Neural cell (in vitro differentiated cells): ENCODE results near the gene CLTCL1. TPM values are rescaled to one million over a fixed set of nuclear protein-coding genes. Genes with fewer than 3 reads are reported as not detected.

Experiments used
- H2AFZ ChIP-seq: fragments of 200-600, 300-800 bp; sonication (generic), shearing (Covaris generic); 2 replicates; pipeline ENCODE4 v1.6.0; 2014; ENCODE audit warnings: low read depth, mild to moderate bottlenecking, antibody characterized with exemption, low read length, moderate library complexity
- H3F3A ChIP-seq: fragments of 200-600 bp; shearing (Covaris generic); 2 replicates; pipeline ENCODE4 v1.6.1; 2016; ENCODE audit warnings: mild to moderate bottlenecking, moderate library complexity, mixed read lengths, antibody characterized with exemption, low read length; ENCODE audit not compliant: insufficient read depth, poor library complexity, severe bottlenecking
- H3K27ac ChIP-seq: fragments of 200-600, 300-800 bp; sonication (generic), shearing (Covaris generic); 2 replicates; pipeline ENCODE4 v1.5.1; 2014; ENCODE audit warnings: mild to moderate bottlenecking, low read length, moderate library complexity
- H3K27me3 ChIP-seq: fragments of 300-800, 200-600 bp; sonication (generic), shearing (Covaris generic); 2 replicates; pipeline ENCODE4 v1.6.0; 2014; ENCODE audit warnings: mild to moderate bottlenecking, low read depth, low read length, moderate library complexity; ENCODE audit not compliant: insufficient read depth
- H3K36me3 ChIP-seq: fragments of 300-800, 200-600 bp; sonication (generic), shearing (Covaris generic); 2 replicates; pipeline ENCODE4 v1.5.1; 2014; ENCODE audit warnings: mild to moderate bottlenecking, antibody characterized with exemption, low read length, moderate library complexity; ENCODE audit not compliant: insufficient read depth
- H3K4me2 ChIP-seq: fragments of 300-800, 200-600 bp; sonication (generic), shearing (Covaris generic); 2 replicates; pipeline ENCODE4 v1.6.0; 2014; ENCODE audit warnings: mild to moderate bottlenecking, low read length
- H3K4me3 ChIP-seq: fragments of 300-800, 200-600 bp; sonication (generic), shearing (Covaris generic); 2 replicates; pipeline ENCODE4 v1.5.1; 2014; ENCODE audit warnings: mild to moderate bottlenecking, low read length, moderate library complexity
- H3K79me2 ChIP-seq: fragments of 200-600 bp; shearing (Covaris generic); replicated peaks from 2 replicates; pipeline ENCODE4 v1.6.0; 2014; ENCODE audit warnings: mild to moderate bottlenecking, low read length, moderate library complexity; ENCODE audit not compliant: insufficient read depth
- H3K9ac ChIP-seq: fragments of 300-800, 200-600 bp; sonication (generic), shearing (Covaris generic); 2 replicates; pipeline ENCODE4 v1.6.1; 2016; ENCODE audit warnings: mild to moderate bottlenecking, low read length, mixed read lengths
- H3K9me2 ChIP-seq: fragments of 200-600 bp; shearing (Covaris generic); 2 replicates; pipeline ENCODE4 v1.6.1; 2016; ENCODE audit warnings: mild to moderate bottlenecking, low read length, mixed read lengths; ENCODE audit not compliant: insufficient read depth
- H3K9me3 ChIP-seq: fragments of 200-600, 300-800 bp; sonication (generic), shearing (Covaris generic); 2 replicates; pipeline ENCODE4 v1.6.1; 2016; ENCODE audit warnings: mild to moderate bottlenecking, mixed run types, low read length, moderate library complexity, mixed read lengths
- H4K20me1 ChIP-seq: fragments of 200-600 bp; shearing (Covaris generic); 2 replicates; pipeline ENCODE4 v1.6.1; 2016; ENCODE audit warnings: mild to moderate bottlenecking, mixed run types; ENCODE audit not compliant: insufficient read depth
- EP300 ChIP-seq: fragments of 450-650 bp; conservative IDR thresholded peaks from 2 replicates; pipeline ENCODE4 v1.6.1; 2014; ENCODE audit warnings: antibody characterized with exemption, mild to moderate bottlenecking, moderate library complexity; ENCODE audit not compliant: poor library complexity, severe bottlenecking
- EZH2 ChIP-seq: fragments of 200-600, 300-800 bp; shearing (Covaris generic), sonication (generic); IDR thresholded peaks from 2 replicates; pipeline ENCODE4 v1.6.1; 2014; ENCODE audit warnings: antibody characterized with exemption, low read length, borderline replicate concordance, mild to moderate bottlenecking; ENCODE audit not compliant: insufficient read depth, poor library complexity, severe bottlenecking
- MXI1 ChIP-seq: fragments of 450-650 bp; conservative IDR thresholded peaks from 2 replicates; pipeline ENCODE4 v1.6.1; 2014; ENCODE audit warnings: antibody characterized with exemption, mild to moderate bottlenecking; ENCODE audit not compliant: poor library complexity, severe bottlenecking
- POLR2AphosphoS5 ChIP-seq: IDR thresholded peaks from 2 replicates; pipeline ENCODE4 v1.6.1; 2012
- RAD21 ChIP-seq: fragments of 450-650 bp; conservative IDR thresholded peaks from 2 replicates; pipeline ENCODE4 v1.6.1; 2014; ENCODE audit warnings: antibody characterized with exemption, mild to moderate bottlenecking, moderate library complexity
- SMC3 ChIP-seq: fragments of 450-650 bp; conservative IDR thresholded peaks from 2 replicates; pipeline ENCODE4 v1.6.1; 2014; ENCODE audit warnings: antibody characterized with exemption, mild to moderate bottlenecking, moderate library complexity; ENCODE audit not compliant: poor library complexity
- TAF1 ChIP-seq: IDR thresholded peaks from 2 replicates; pipeline ENCODE4 v1.6.1; 2012; ENCODE audit warnings: low read depth
- polyA plus RNA-seq: library from polyadenylated mRNA; depleted of rRNA; stranded (reverse); fragments of >200 nt; gene quantifications from 2 replicates; pipeline ENCODE4 v1.2.3, GENCODE V29; 2014
- TF ChIP-seq, protein P1 (sequence below): IDR thresholded peaks from 2 replicates; pipeline ENCODE4 v1.6.1; 2012; ENCODE audit warnings: borderline replicate concordance

The CLTCL1 gene
- polyA plus RNA-seq, 1 donor from 2014 or later: 7.8 TPM

GRCh38 chr22:19277785-19278184, 13.7 kb downstream of the CLTCL1 start:
- Histone ChIP-seq H3K79me2 (no peaks in the 10 kb centered on the region), H2AFZ (no peak overlapping the region), H3K27me3 (no peaks in the 10 kb centered on the region), H3K36me3 (no peaks in the 10 kb centered on the region), H3K9me3 (no peaks in the 10 kb centered on the region), H3K4me3 (no peak overlapping the region), H3K27ac (no peak overlapping the region), H4K20me1 (no peaks in the 10 kb centered on the region), H3K9ac (no peak overlapping the region), H3K9me2 (no peaks in the 10 kb centered on the region), H3F3A (no peaks in the 10 kb centered on the region), H3K4me2 (no peak overlapping the region)
- TF ChIP-seq SMC3: no peak
- no peak for TF ChIP-seq POLR2AphosphoS5
- no peak for TF ChIP-seq MXI1
- TF ChIP-seq EZH2: no peak

DNA sequence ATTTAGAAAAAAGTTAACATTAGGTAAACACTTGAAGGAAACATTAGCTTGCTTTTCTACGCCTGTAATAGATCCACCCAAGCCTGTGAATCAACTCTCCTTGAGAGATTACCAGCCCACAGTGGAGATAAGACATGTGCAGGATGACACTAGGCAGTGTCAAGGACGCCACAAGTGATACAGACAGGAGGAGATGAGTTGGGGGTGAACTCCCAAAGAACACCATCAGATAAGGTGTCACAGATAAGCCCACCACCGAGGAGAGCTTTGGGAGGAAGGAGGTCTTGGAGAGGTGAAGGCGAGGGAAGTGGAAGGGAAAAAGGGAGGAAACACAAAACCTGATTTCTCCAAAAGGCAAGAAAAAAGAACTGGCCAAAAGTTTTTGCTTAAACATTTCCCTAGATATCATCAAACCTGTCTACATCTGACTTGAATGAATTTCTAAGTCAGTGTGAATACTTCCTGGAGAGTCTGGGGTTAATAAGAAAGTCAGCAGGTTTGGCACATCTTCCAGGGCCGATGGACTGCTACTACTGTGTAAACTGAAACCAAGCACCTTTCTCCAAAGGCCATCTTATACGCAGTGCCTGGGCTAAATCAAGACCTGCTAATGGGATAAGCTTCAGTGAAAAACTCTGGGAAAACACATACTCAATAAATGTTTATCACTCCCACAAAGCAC, 15.5 kb downstream of the CLTCL1 start:
- Histone ChIP-seq H3K27me3 (no peaks in the 10 kb centered on the region), H3K79me2 (no peaks in the 10 kb centered on the region)
- TF ChIP-seq EP300 (no peak), MXI1 (no peak), SMC3 (no peak), EZH2 (no peak), POLR2AphosphoS5 (no peak), RAD21 (no peak)

DNA sequence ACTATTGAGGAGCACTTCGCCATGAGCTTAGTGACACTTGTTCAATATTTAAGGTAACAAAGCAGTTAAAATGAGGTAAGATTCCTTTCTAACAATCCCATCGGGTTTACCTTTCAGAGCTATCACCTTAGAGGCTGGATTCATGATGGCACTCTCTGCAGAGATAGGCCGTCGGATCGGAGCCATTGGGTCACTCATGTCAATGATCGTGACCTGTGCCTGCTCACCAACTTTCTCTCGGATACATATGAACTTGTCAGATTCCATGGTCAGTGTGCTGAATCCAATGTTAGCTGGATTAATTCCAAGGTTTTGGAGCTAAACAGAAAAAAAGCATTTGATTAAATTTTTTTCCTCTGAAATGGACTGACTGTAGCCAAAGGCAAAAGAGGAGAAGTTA, 16.0 kb downstream of the CLTCL1 start:
- H3K9ac ChIP-seq: no peak overlapping the region
- H3K4me2 ChIP-seq: no peak overlapping the region
- H3K9me3 ChIP-seq: no peaks in the 10 kb centered on the region
- no peaks in the 10 kb centered on the region for H3K79me2 ChIP-seq
- no peaks in the 10 kb centered on the region for H3K9me2 ChIP-seq
- H4K20me1 ChIP-seq: no peaks in the 10 kb centered on the region
- TF ChIP-seq RAD21 (no peak), EZH2 (no peak), MXI1 (no peak), TAF1 (no peak), SMC3 (no peak), POLR2AphosphoS5 (no peak), EP300 (no peak)
- TF ChIP-seq, protein P1, sequence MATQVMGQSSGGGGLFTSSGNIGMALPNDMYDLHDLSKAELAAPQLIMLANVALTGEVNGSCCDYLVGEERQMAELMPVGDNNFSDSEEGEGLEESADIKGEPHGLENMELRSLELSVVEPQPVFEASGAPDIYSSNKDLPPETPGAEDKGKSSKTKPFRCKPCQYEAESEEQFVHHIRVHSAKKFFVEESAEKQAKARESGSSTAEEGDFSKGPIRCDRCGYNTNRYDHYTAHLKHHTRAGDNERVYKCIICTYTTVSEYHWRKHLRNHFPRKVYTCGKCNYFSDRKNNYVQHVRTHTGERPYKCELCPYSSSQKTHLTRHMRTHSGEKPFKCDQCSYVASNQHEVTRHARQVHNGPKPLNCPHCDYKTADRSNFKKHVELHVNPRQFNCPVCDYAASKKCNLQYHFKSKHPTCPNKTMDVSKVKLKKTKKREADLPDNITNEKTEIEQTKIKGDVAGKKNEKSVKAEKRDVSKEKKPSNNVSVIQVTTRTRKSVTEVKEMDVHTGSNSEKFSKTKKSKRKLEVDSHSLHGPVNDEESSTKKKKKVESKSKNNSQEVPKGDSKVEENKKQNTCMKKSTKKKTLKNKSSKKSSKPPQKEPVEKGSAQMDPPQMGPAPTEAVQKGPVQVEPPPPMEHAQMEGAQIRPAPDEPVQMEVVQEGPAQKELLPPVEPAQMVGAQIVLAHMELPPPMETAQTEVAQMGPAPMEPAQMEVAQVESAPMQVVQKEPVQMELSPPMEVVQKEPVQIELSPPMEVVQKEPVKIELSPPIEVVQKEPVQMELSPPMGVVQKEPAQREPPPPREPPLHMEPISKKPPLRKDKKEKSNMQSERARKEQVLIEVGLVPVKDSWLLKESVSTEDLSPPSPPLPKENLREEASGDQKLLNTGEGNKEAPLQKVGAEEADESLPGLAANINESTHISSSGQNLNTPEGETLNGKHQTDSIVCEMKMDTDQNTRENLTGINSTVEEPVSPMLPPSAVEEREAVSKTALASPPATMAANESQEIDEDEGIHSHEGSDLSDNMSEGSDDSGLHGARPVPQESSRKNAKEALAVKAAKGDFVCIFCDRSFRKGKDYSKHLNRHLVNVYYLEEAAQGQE: no peak
- no peaks in the 10 kb centered on the region for H3K36me3 ChIP-seq
- no peaks in the 10 kb centered on the region for H3F3A ChIP-seq
- no peak overlapping the region for H3K4me3 ChIP-seq
- no peak overlapping the region for H3K27ac ChIP-seq
- H2AFZ ChIP-seq: no peak overlapping the region
- H3K27me3 ChIP-seq: no peaks in the 10 kb centered on the region

More for the DNA sequence above, 15.5 kb downstream of the CLTCL1 start:
- H3K4me3 ChIP-seq: no peak overlapping the region
- H2AFZ ChIP-seq: no peak overlapping the region
- H3F3A ChIP-seq: no peaks in the 10 kb centered on the region
- H3K36me3 ChIP-seq: no peaks in the 10 kb centered on the region
- H3K9me2 ChIP-seq: no peaks in the 10 kb centered on the region
- no peaks in the 10 kb centered on the region for H4K20me1 ChIP-seq
- H3K9me3 ChIP-seq: no peaks in the 10 kb centered on the region
- no peak overlapping the region for H3K9ac ChIP-seq
- H3K27ac ChIP-seq: no peak overlapping the region
- H3K4me2 ChIP-seq: no peak overlapping the region
